Left kidney (tissue), 2 donors: Measurements from ENCODE around the gene CPNE1. TPM values are rescaled to one million over a fixed set of nuclear protein-coding genes. Genes with fewer than 3 reads are reported as not detected.
"Not testable (repeated sequence)": the region's sequence is repeated elsewhere in the genome, so short reads cannot be mapped to it uniquely, and the experiment has no call there.

Source experiments
- DNase-seq: peaks from one replicate; pipeline ENCODE4 v3.0.0-alpha.2; 2013
- polyA plus RNA-seq: library from polyadenylated mRNA; unstranded; fragments of 120-200 nt; gene quantifications from one replicate; pipeline ENCODE4 v1.2.1, GENCODE V29; 2013; ENCODE audit not compliant: insufficient read length

The CPNE1 gene
- polyA plus RNA-seq, 1 donor: 225 TPM

- DNase-seq: peak; percentile 88
Measured at GRCh38 chr20:35699127-35699956, 34.6 kb upstream of the CPNE1 start, which contains the start of the genes NFS1 and ROMO1. Gene NFS1 (minus strand): TSS chr20:35699352. CDS start chr20:35699288, 64 bp downstream. Gene ROMO1 (plus strand): TSS chr20:35699405. CDS start chr20:35699633, 228 bp downstream.

- peak; percentile 3 for DNase-seq
Measured at GRCh38 chr20:35698298-35699126, 33.8 kb upstream of the CPNE1 start.

- no peak for DNase-seq
Measured at GRCh38 chr20:35697696-35698297, 33.1 kb upstream of the CPNE1 start.

GRCh38 chr20:35695978-35696377 lies 31.3 kb upstream of the CPNE1 start:
- DNase-seq: no peak

GRCh38 chr20:35695245-35695749 lies 30.6 kb upstream of the CPNE1 start:
- DNase-seq: no peak

- no peak for DNase-seq
Measured at GRCh38 chr20:35690265-35690664, 25.6 kb upstream of the CPNE1 start.

GRCh38 chr20:35686872-35687271 lies 22.2 kb upstream of the CPNE1 start:
- not testable (repeated sequence) for DNase-seq

- not testable (repeated sequence) for DNase-seq
Measured at GRCh38 chr20:35685368-35685767, 20.7 kb upstream of the CPNE1 start.

GRCh38 chr20:35681960-35682359 lies 17.3 kb upstream of the CPNE1 start:
- no peak for DNase-seq

- DNase-seq: no peak
Measured at GRCh38 chr20:35680452-35681183, 15.9 kb upstream of the CPNE1 start.

- no peak for DNase-seq
Measured at GRCh38 chr20:35674921-35675320, 10.2 kb upstream of the CPNE1 start.

- DNase-seq: no peak
Measured at GRCh38 chr20:35673884-35674283, 9.2 kb upstream of the CPNE1 start.

GRCh38 chr20:35669681-35670080 lies 5.0 kb upstream of the CPNE1 start:
- DNase-seq: no peak

GRCh38 chr20:35669221-35669620 lies 4.5 kb upstream of the CPNE1 start:
- no peak for DNase-seq

- DNase-seq: no peak
Measured at GRCh38 chr20:35665949-35666288, 1.2 kb upstream of the CPNE1 start.

- DNase-seq: peak; percentile 64
Measured at GRCh38 chr20:35663516-35664465, 909 bp downstream of the CPNE1 start.

- no peak for DNase-seq
Measured at GRCh38 chr20:35662551-35662950, 2.1 kb downstream of the CPNE1 start.

GRCh38 chr20:35661908-35662307 lies 2.8 kb downstream of the CPNE1 start:
- no peak for DNase-seq

- DNase-seq: no peak
Measured at GRCh38 chr20:35661053-35661452, 3.6 kb downstream of the CPNE1 start.

GRCh38 chr20:35660122-35660937 lies 4.4 kb downstream of the CPNE1 start:
- DNase-seq: no peak
